ENCODE results near the gene ZDHHC3.

DNA sequence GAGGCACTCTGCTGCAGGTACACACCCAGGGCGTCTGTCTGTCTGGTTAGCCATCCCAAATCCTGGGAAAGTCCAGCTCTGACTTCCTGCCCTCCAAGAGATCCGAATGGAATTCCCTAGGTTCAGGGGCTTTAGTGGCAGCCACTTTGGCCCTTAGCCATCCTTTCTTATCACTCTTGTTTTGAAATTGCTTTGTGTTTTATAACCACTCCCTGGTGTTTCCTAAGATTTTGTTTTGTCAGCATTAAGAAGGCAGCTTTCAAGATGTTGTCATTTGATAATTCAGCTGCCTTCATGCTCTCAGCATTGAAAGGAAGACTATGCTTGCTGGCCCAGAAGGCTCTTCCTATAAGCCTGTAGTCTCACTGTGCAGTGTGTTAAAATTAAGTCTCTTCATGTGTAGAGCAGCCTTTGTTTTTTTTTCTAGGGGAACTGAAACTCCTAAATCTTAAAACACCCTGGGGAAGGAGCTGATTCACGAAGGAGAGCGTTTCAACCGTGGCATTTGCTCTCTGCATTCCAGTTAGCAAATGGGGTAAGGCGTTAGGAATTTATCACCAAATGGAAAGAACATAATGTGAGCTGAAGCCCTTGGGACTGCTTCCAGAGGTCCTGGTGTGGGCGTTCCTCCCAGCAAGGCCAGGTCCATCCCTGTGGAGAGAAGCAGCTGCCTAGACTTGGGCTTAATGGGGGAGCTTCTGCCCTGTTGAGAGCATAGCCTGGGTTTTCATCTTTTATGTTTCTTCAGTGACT is 36.0 kb upstream of the ZDHHC3 start:
- TF ChIP-seq CTCF (conservative IDR thresholded peaks at IDR 0.05 in 1 of 2, IDR thresholded peaks at IDR 0.05 in 1 of 2; ENCODE audit: extremely low read depth in 1 of 2, insufficient read depth in 1 of 2, low read depth in 1 of 2, low read length in 2 of 2) (no peak), EZH2 (IDR thresholded peaks at IDR 0.05; ENCODE audit: borderline replicate concordance, low read length) (no peak)
